ENCODE data around the gene ACVR2A.

GRCh38 chr2:147818741-147819140 lies 26.1 kb upstream of the ACVR2A start:
- TF ChIP-seq CTCF (IDR thresholded peaks at IDR 0.05 in 8 of 11, conservative IDR thresholded peaks at IDR 0.05 in 3 of 11): no peak
- no peak for TF ChIP-seq POLR2A (IDR thresholded peaks at IDR 0.05)
